A549 (cell line): ENCODE results near the gene VCL. TPM values are rescaled to one million over a fixed set of nuclear protein-coding genes. Genes with fewer than 3 reads are reported as not detected.
A peak's percentile ranks its signal among the peaks of the same experiment; 100 is the strongest.

ENCODE experiments used
- ATAC-seq, 2 experiments: fragments of 200-7000 bp in 1 of 2; fragments of >200 bp in 1 of 2; cut with Nextera tagmentation in 1 of 2; cut with Tn5 transposase in 1 of 2; 3 replicates each; pipeline versions ENCODE4 v1.8.0 to v1.9.1; 2018 to 2020; ENCODE audit warnings: mild to moderate bottlenecking in 1 of 2, moderate library complexity in 1 of 2
- CTCF ChIA-PET: fragments of 300-600 bp; sonication (Branson Sonifier 250); formaldehyde crosslinking; extraction: SDS; loops from one replicate; lab custom pipeline; 2021; ENCODE audit warnings: antibody characterized with exemption, inconsistent platforms; lab: Yijun Ruan, JAX
- POLR2A ChIA-PET: fragments of 350-600 bp; formaldehyde crosslinking; extraction: SDS; loops from one replicate; lab custom pipeline; 2021; ENCODE audit warnings: antibody characterized with exemption, inconsistent platforms; lab: Yijun Ruan, JAX
- DNase-seq, 2 experiments: peaks; one replicate each; pipeline versions ENCODE4 v3.0.0 to v3.0.0-alpha.2; 2011 to 2016; ENCODE audit warnings: low read depth in 1 of 2, low spot score in 1 of 2
- FAIRE-seq: peaks from 2 replicates; lab custom pipeline; 2011; peaks lifted over from hg19 to GRCh38; lab: Jason Lieb, UNC
- H3K27ac ChIP-seq, 2 experiments: fragments of >200 bp; sonication (Bioruptor Twin); formaldehyde crosslinking; 3 replicates each; pipeline ENCODE4 v1.5.1; 2016 to 2017
- H3K4me1 ChIP-seq: fragments of >200 bp; sonication (Bioruptor Twin); formaldehyde crosslinking; 3 replicates; pipeline ENCODE4 v1.6.1; 2016
- H3K4me2 ChIP-seq: fragments of >200 bp; sonication (Bioruptor Twin); formaldehyde crosslinking; 3 replicates; pipeline ENCODE4 v1.6.1; 2016
- H3K4me3 ChIP-seq: fragments of >200 bp; sonication (Bioruptor Twin); formaldehyde crosslinking; 3 replicates; pipeline ENCODE4 v1.5.1; 2016
- H3K9me3 ChIP-seq: fragments of >200 bp; sonication (Bioruptor Twin); formaldehyde crosslinking; 3 replicates; pipeline ENCODE4 v1.6.1; 2016
- BCL3 ChIP-seq: fragments of >200 bp; sonication (Bioruptor Twin); formaldehyde crosslinking; IDR thresholded peaks from 3 replicates; pipeline ENCODE4 v1.6.1; 2016
- CBX2 ChIP-seq: fragments of 200-600 bp; sonication (generic); IDR thresholded peaks from 2 replicates; pipeline ENCODE4 v1.6.1; 2016; ENCODE audit warnings: low read depth, mild to moderate bottlenecking, borderline replicate concordance
- CBX8 ChIP-seq: fragments of 200-600 bp; sonication (generic); IDR thresholded peaks from 2 replicates; pipeline ENCODE4 v1.6.1; 2016
- CEBPB ChIP-seq, 2 experiments: fragments of >200 bp in 1 of 2; sonication (Bioruptor Twin) in 1 of 2; formaldehyde crosslinking in 1 of 2; IDR thresholded peaks; 2 replicates each; pipeline ENCODE4 v1.6.1; 2012 to 2016
- EHMT2 ChIP-seq: fragments of 200-600 bp; sonication (generic); IDR thresholded peaks from 2 replicates; pipeline ENCODE4 v1.6.1; 2016; ENCODE audit warnings: antibody characterized with exemption, low read depth, mild to moderate bottlenecking, moderate library complexity
- FOSB ChIP-seq: fragments of 250-450 bp; sonication (Bioruptor Pico); IDR thresholded peaks from 2 replicates; pipeline ENCODE4 v1.5.0; 2020; ENCODE audit warnings: mild to moderate bottlenecking, moderate library complexity
- FOXS1 ChIP-seq: fragments of 250-450 bp; sonication (Bioruptor Pico); IDR thresholded peaks from 2 replicates; pipeline ENCODE4 v1.5.0; 2020; ENCODE audit warnings: mild to moderate bottlenecking, moderate library complexity
- GATA3 ChIP-seq: IDR thresholded peaks from 2 replicates; pipeline ENCODE4 v1.6.1; 2012; ENCODE audit warnings: borderline replicate concordance
- HDAC2 ChIP-seq: fragments of 200-600 bp; sonication (generic); IDR thresholded peaks from 2 replicates; pipeline ENCODE4 v1.6.1; 2016
- HEYL ChIP-seq: fragments of 250-450 bp; sonication (Bioruptor Pico); IDR thresholded peaks from 2 replicates; pipeline ENCODE4 v1.8.0; 2021; ENCODE audit warnings: mild to moderate bottlenecking, moderate library complexity
- HOXB5 ChIP-seq: fragments of 250-450 bp; sonication (Bioruptor Pico); IDR thresholded peaks from 2 replicates; pipeline ENCODE4 v1.5.0; 2020; ENCODE audit warnings: mild to moderate bottlenecking, moderate library complexity
- JUNB ChIP-seq: fragments of >200 bp; sonication (Bioruptor Twin); formaldehyde crosslinking; IDR thresholded peaks from 2 replicates; pipeline ENCODE4 v1.6.1; 2016
- KDM1A ChIP-seq: fragments of 200-600 bp; sonication (generic); IDR thresholded peaks from 2 replicates; pipeline ENCODE4 v1.6.1; 2016; ENCODE audit warnings: low read depth, mild to moderate bottlenecking
- KDM5A ChIP-seq: fragments of 200-600 bp; sonication (generic); IDR thresholded peaks from 2 replicates; pipeline ENCODE4 v1.6.1; 2016; ENCODE audit warnings: antibody characterized with exemption, mild to moderate bottlenecking
- MAFK ChIP-seq: fragments of 450-650 bp; IDR thresholded peaks from 2 replicates; pipeline ENCODE4 v1.6.1; 2014; ENCODE audit not compliant: partially characterized antibody
- MAX ChIP-seq: IDR thresholded peaks from 2 replicates; pipeline ENCODE4 v1.6.1; 2012
- NFE2L2 ChIP-seq: fragments of 150-350 bp; conservative IDR thresholded peaks from 2 replicates; pipeline ENCODE4 v1.6.1; 2014; ENCODE audit warnings: low read length
- NPAS2 ChIP-seq: fragments of 250-450 bp; sonication (Bioruptor Pico); IDR thresholded peaks from 2 replicates; pipeline ENCODE4 v1.8.0; 2022; ENCODE audit warnings: mild to moderate bottlenecking, moderate library complexity, borderline replicate concordance
- PBX3 ChIP-seq: IDR thresholded peaks from 2 replicates; pipeline ENCODE4 v1.6.1; 2012
- PHF8 ChIP-seq: fragments of 200-600 bp; sonication (generic); IDR thresholded peaks from 2 replicates; pipeline ENCODE4 v1.6.1; 2016; ENCODE audit warnings: low read depth, mild to moderate bottlenecking, antibody characterized with exemption, moderate library complexity, borderline replicate concordance
- POLR2A ChIP-seq: IDR thresholded peaks from 2 replicates; pipeline ENCODE4 v1.6.1; 2012; ENCODE audit warnings: mild to moderate bottlenecking, low read length
- RARB ChIP-seq: fragments of 250-450 bp; sonication (Bioruptor Pico); IDR thresholded peaks from 2 replicates; pipeline ENCODE4 v1.8.0; 2021; ENCODE audit warnings: mild to moderate bottlenecking, moderate library complexity
- RFX5 ChIP-seq: fragments of 450-650 bp; IDR thresholded peaks from 2 replicates; pipeline ENCODE4 v1.7.1; 2014; ENCODE audit warnings: antibody characterized with exemption, mild to moderate bottlenecking, moderate library complexity
- RNF2 ChIP-seq: fragments of 200-600 bp; sonication (generic); IDR thresholded peaks from 2 replicates; pipeline ENCODE4 v1.6.1; 2016; ENCODE audit warnings: low read depth, mild to moderate bottlenecking, antibody characterized with exemption, moderate library complexity, borderline replicate concordance
- TFCP2L1 ChIP-seq: fragments of 250-450 bp; sonication (Bioruptor Pico); IDR thresholded peaks from 2 replicates; pipeline ENCODE4 v1.5.0; 2021; ENCODE audit warnings: mild to moderate bottlenecking
- TP53 ChIP-seq: fragments of 250-450 bp; sonication (Bioruptor Pico); IDR thresholded peaks from 2 replicates; pipeline ENCODE4 v1.5.0; 2021; ENCODE audit warnings: mild to moderate bottlenecking, moderate library complexity
- USF2 ChIP-seq: fragments of 450-650 bp; IDR thresholded peaks from 2 replicates; pipeline ENCODE4 v1.6.1; 2014; ENCODE audit warnings: antibody characterized with exemption
- ZC3H11A ChIP-seq: fragments of 450-650 bp; IDR thresholded peaks from 2 replicates; pipeline ENCODE4 v1.6.1; 2014; ENCODE audit warnings: antibody characterized with exemption, mild to moderate bottlenecking
- ZNF302 ChIP-seq: fragments of 250-450 bp; sonication (Bioruptor Pico); IDR thresholded peaks from 2 replicates; pipeline ENCODE4 v1.9.0; 2021; ENCODE audit warnings: inconsistent platforms, mild to moderate bottlenecking, moderate library complexity
- WGBS: methylation state at CpG from one replicate; pipeline ENCODE4 v1.1.6; 2017; ENCODE audit errors: missing lambda C conversion rate; 5-methylcytosine and 5-hydroxymethylcytosine counted together
- polyA plus RNA-seq, 4 experiments: library from polyadenylated mRNA; depleted of rRNA in 3 of 4; stranded (reverse); fragments of >200 nt; fragmentation: RNase III in 1 of 4; extraction: RNeasy Plus Mini Kit Qiagen cat#74134 plus additional on column Dnase treatment in 1 of 4; gene quantifications; 2 replicates in 3 of 4; 3 replicates in 1 of 4; pipeline ENCODE4 v1.2.3, GENCODE V29; 2011 to 2017

VCL gene
- polyA plus RNA-seq, 2 of the 4 experiments (the other 2 are of a cell fraction) = 101 to 112 TPM

GRCh38 chr10:74096777-74097176 lies 98.9 kb downstream of the VCL start:
- TF ChIP-seq HOXB5 (CRISPR knock-in tag) (no peak), PBX3 (no peak), ZC3H11A (no peak), ZNF302 (CRISPR knock-in tag) (no peak), USF2 (no peak), CBX2 (no peak), POLR2A (no peak), RFX5 (no peak), TFCP2L1 (CRISPR knock-in tag) (no peak), EHMT2 (no peak), NPAS2 (no peak), MAFK (no peak), KDM1A (no peak), CBX8 (no peak), RARB (CRISPR knock-in tag) (no peak), NFE2L2 (no peak), MAX (no peak), CEBPB (IDR thresholded peaks at IDR 0.05) (no peak)
- TF ChIP-seq, all 56 proteins: peak for 0
- Histone ChIP-seq H3K4me1 (peaks cover 9% of the 10 kb centered on the region; the same call in 2 of the 3 replicates), H3K4me2 (no peak overlapping the region), H3K4me3 (no peak overlapping the region), H3K9me3 (no peaks in the 10 kb centered on the region), H3K27ac (no peak overlapping the region)
- ATAC-seq (no peak), FAIRE-seq (no peak), DNase-seq (no peak)
- WGBS = 94% methylated on average over 2 of the region's 2 CpGs
- CTCF ChIA-PET = interaction anchor here (1.4 to 3.1 kb wide), 5 partner anchors 11 to 211 kb away, joined by 4 to 15 read pairs (median 5); no protein-coding TSS in a partner anchor
- POLR2A ChIA-PET = no interaction called here

- POLR2A ChIA-PET = no interaction called here
Measured at GRCh38 chr10:74097776-74098175, 99.9 kb downstream of the VCL start.

GRCh38 chr10:74099420-74099819 lies 101.5 kb downstream of the VCL start:
- Histone ChIP-seq H3K4me3 (no peak overlapping the region), H3K9me3 (no peaks in the 10 kb centered on the region), H3K4me1 (peaks cover 9% of the 10 kb centered on the region; the same call in 2 of the 3 replicates), H3K4me2 (no peak overlapping the region), H3K27ac (no peak overlapping the region)
- ChIA-PET CTCF (interaction anchor here (1.1 to 3.8 kb wide), 8 partner anchors 8 to 251 kb away, joined by 3 to 18 read pairs (median 6); no protein-coding TSS in a partner anchor), POLR2A (no interaction called here)
- TF ChIP-seq KDM1A (no peak), JUNB (no peak), BCL3 (no peak), FOSB (no peak), HDAC2 (no peak), PHF8 (no peak), HEYL (CRISPR knock-in tag) (no peak), RNF2 (no peak), FOXS1 (CRISPR knock-in tag) (no peak), TP53 (CRISPR knock-in tag) (no peak), KDM5A (no peak)
- FAIRE-seq (no peak), ATAC-seq (no peak), DNase-seq (no peak)
- 89% methylated on average over 3 of the region's 3 CpGs for WGBS

More at GRCh38 chr10:74097776-74098175, 99.9 kb downstream of the VCL start:
- DNase-seq (peak in 1 of 2 experiments; percentile 37), ATAC-seq (no peak; a peak in 1 of 6 replicates), FAIRE-seq (no peak)
- no peak overlapping the region for H3K27ac ChIP-seq
- 59% methylated on average over 9 of the region's 9 CpGs for WGBS
- H3K4me1 ChIP-seq = peaks cover 9% of the 10 kb centered on the region; the same call in 2 of the 3 replicates
- CTCF ChIA-PET = interaction anchor here (1.4 to 3.2 kb wide), 6 partner anchors 8 to 247 kb away, joined by 3 to 15 read pairs (median 6); no protein-coding TSS in a partner anchor
- TF ChIP-seq CBX8 (no peak), GATA3 (no peak), RNF2 (no peak), MAFK (no peak), BCL3 (no peak)
- H3K4me3 ChIP-seq = no peak overlapping the region
- no peak overlapping the region for H3K4me2 ChIP-seq
- H3K9me3 ChIP-seq = no peaks in the 10 kb centered on the region
